ENCODE measurements around the gene PPFIA2. TPM values are rescaled to one million over a fixed set of nuclear protein-coding genes. Genes with fewer than 3 reads are reported as not detected.

PPFIA2 gene
- total and polyA plus RNA-seq, 10 of the 15 experiments (the other 5 are each of a cell fraction or from before 2014, with no cell fraction given): 0.06 to 0.39 (median 0.18) TPM; not detected in 6

- Histone ChIP-seq H2AFZ (ENCODE audit: control insufficient read depth, low read depth, low read length) (no peak overlapping the region), H3K36me3 (ENCODE audit: control insufficient read depth in 2 of 2, insufficient read depth in 2 of 2, low read length in 1 of 2) (no peaks in the 10 kb centered on the region), H3K79me2 (ENCODE audit: control insufficient read depth, insufficient read depth, low read length) (no peaks in the 10 kb centered on the region), H3K4me3 (no peak overlapping the region), H3K9me3 (replicated peaks; ENCODE audit: control insufficient read depth, insufficient read depth, low read length) (no peaks in the 10 kb centered on the region), H3K27me3 (replicated peaks in 1 of 2; ENCODE audit: control insufficient read depth in 2 of 2, insufficient read depth in 2 of 2, low read length in 1 of 2) (no peaks in the 10 kb centered on the region), H3K4me1 (ENCODE audit: control insufficient read depth, insufficient read depth, low read length) (no peaks in the 10 kb centered on the region), H3K9ac (ENCODE audit: control insufficient read depth, insufficient read depth, low read length) (no peak overlapping the region), H3K27ac (ENCODE audit: control insufficient read depth, insufficient read depth) (no peak overlapping the region), H3K4me2 (ENCODE audit: control insufficient read depth, insufficient read depth) (no peak overlapping the region), H4K20me1 (ENCODE audit: control insufficient read depth, insufficient read depth) (no peaks in the 10 kb centered on the region)
- ChIA-PET POLR2A (no interaction called here), SMC1A (ENCODE audit: uncharacterized antibody, unreplicated experiment) (no interaction called here), RAD21 (ENCODE audit: unreplicated experiment) (no interaction called here), CTCF (interaction anchor here (0.5 to 0.9 kb wide), 2 partner anchors 429 to 785 kb away, joined by 3 read pairs; partner anchors contain the start of genes CCDC59 and METTL25)
- in situ Hi-C loops (cut with MboI) (no loop called here), intact Hi-C loops (cut with micrococcal nuclease; ENCODE audit: unreplicated experiment) (no loop called here)
- WGBS (ENCODE audit: insufficient coverage, insufficient replicate concordance, low lambda C conversion rate, missing lambda C conversion rate): 42% methylated on average over 3 of the region's 3 CpGs
- no peak for ATAC-seq
- BruUV-seq (replicated peaks): no TSS peak
- FAIRE-seq: no peak
- DNase-seq (ENCODE audit: low read depth, low spot score): no peak
- TF ChIP-seq RFX5 (IDR thresholded peaks at IDR 0.05; ENCODE audit: low read depth, low read length) (no peak), CTCF (IDR thresholded peaks at IDR 0.05 in 2 of 3, conservative IDR thresholded peaks at IDR 0.05 in 1 of 3; ENCODE audit: control insufficient read depth in 2 of 3, extremely low read depth in 1 of 3, insufficient read depth in 1 of 3, low read depth in 3 of 3, low read length in 3 of 3) (no peak), ZBTB11 (CRISPR knock-in tag; IDR thresholded peaks at IDR 0.05) (no peak), ATF2 (IDR thresholded peaks at IDR 0.05; ENCODE audit: low read length) (no peak), NKRF (conservative IDR thresholded peaks at IDR 0.05) (no peak), POLR2A (IDR thresholded peaks at IDR 0.05; ENCODE audit: low read depth, low read length) (no peak), ZNF274 (IDR thresholded peaks at IDR 0.05; ENCODE audit: insufficient read depth, insufficient read length) (no peak), CUX1 (IDR thresholded peaks at IDR 0.05; ENCODE audit: insufficient replicate concordance, low read depth, low read length) (no peak), ZNF24 (IDR thresholded peaks at IDR 0.05) (no peak), PAX5 (IDR thresholded peaks at IDR 0.05; ENCODE audit: borderline replicate concordance, low read depth, low read length) (no peak)
Measured at GRCh38 chr12:81573228-81573627, 185.9 kb downstream of the PPFIA2 start.

Measured in GM12878 (cell line).